ENCODE measurements around the gene FZD7.

FZD7 gene

GRCh38 chr2:202025816-202026215 is 7.8 kb upstream of the FZD7 start:
- no peak overlapping the region for H3K4me3 ChIP-seq (replicated peaks; ENCODE audit: insufficient read depth, low read length)
- H3K27me3 ChIP-seq (ENCODE audit: insufficient read depth, poor library complexity, severe bottlenecking) = no peaks in the 10 kb centered on the region
- TF ChIP-seq GABPA (IDR thresholded peaks at IDR 0.05; ENCODE audit: low read depth) (no peak), POLR2AphosphoS5 (IDR thresholded peaks at IDR 0.05; ENCODE audit: low read depth) (no peak), SPI1 (IDR thresholded peaks at IDR 0.05; ENCODE audit: borderline replicate concordance, low read depth) (no peak)
- TF ChIP-seq, protein P1, sequence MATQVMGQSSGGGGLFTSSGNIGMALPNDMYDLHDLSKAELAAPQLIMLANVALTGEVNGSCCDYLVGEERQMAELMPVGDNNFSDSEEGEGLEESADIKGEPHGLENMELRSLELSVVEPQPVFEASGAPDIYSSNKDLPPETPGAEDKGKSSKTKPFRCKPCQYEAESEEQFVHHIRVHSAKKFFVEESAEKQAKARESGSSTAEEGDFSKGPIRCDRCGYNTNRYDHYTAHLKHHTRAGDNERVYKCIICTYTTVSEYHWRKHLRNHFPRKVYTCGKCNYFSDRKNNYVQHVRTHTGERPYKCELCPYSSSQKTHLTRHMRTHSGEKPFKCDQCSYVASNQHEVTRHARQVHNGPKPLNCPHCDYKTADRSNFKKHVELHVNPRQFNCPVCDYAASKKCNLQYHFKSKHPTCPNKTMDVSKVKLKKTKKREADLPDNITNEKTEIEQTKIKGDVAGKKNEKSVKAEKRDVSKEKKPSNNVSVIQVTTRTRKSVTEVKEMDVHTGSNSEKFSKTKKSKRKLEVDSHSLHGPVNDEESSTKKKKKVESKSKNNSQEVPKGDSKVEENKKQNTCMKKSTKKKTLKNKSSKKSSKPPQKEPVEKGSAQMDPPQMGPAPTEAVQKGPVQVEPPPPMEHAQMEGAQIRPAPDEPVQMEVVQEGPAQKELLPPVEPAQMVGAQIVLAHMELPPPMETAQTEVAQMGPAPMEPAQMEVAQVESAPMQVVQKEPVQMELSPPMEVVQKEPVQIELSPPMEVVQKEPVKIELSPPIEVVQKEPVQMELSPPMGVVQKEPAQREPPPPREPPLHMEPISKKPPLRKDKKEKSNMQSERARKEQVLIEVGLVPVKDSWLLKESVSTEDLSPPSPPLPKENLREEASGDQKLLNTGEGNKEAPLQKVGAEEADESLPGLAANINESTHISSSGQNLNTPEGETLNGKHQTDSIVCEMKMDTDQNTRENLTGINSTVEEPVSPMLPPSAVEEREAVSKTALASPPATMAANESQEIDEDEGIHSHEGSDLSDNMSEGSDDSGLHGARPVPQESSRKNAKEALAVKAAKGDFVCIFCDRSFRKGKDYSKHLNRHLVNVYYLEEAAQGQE (IDR thresholded peaks at IDR 0.05; ENCODE audit: insufficient replicate concordance, low read depth) = no peak
- TF ChIP-seq, protein P2, sequence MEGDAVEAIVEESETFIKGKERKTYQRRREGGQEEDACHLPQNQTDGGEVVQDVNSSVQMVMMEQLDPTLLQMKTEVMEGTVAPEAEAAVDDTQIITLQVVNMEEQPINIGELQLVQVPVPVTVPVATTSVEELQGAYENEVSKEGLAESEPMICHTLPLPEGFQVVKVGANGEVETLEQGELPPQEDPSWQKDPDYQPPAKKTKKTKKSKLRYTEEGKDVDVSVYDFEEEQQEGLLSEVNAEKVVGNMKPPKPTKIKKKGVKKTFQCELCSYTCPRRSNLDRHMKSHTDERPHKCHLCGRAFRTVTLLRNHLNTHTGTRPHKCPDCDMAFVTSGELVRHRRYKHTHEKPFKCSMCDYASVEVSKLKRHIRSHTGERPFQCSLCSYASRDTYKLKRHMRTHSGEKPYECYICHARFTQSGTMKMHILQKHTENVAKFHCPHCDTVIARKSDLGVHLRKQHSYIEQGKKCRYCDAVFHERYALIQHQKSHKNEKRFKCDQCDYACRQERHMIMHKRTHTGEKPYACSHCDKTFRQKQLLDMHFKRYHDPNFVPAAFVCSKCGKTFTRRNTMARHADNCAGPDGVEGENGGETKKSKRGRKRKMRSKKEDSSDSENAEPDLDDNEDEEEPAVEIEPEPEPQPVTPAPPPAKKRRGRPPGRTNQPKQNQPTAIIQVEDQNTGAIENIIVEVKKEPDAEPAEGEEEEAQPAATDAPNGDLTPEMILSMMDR (IDR thresholded peaks at IDR 0.05; ENCODE audit: insufficient read depth, low read length) = no peak
- H3K27ac ChIP-seq (replicated peaks) = no peak overlapping the region
- no peak for DNase-seq (ENCODE audit: low read depth in 1 of 2, low spot score in 1 of 2)

DNA sequence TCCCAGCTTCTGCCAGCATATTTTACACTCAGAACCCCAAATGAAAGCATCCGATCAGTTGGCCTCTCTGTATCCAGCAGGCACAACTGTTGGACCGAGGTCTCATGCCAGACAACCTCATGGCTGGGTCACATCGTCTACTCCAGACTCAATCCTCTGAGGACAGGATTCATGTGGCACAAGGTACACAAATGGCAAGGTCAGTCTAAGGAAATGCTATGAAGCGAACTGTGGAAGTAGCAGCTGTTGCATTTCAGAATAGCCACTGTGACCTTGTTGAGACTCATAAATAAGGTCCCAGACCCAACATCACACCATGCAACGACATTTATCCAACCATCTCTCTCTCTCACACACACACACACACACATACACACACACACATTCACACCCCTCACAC is 7.1 kb upstream of the FZD7 start:
- Histone ChIP-seq H3K27me3 (ENCODE audit: insufficient read depth, poor library complexity, severe bottlenecking) (no peaks in the 10 kb centered on the region), H3K27ac (replicated peaks) (no peak overlapping the region), H3K4me3 (replicated peaks; ENCODE audit: insufficient read depth, low read length) (no peak overlapping the region)
- DNase-seq (ENCODE audit: low read depth in 1 of 2, low spot score in 1 of 2) = no peak
- TF ChIP-seq SPI1 (IDR thresholded peaks at IDR 0.05; ENCODE audit: borderline replicate concordance, low read depth) (no peak), GABPA (IDR thresholded peaks at IDR 0.05; ENCODE audit: low read depth) (no peak), POLR2AphosphoS5 (IDR thresholded peaks at IDR 0.05; ENCODE audit: low read depth) (no peak)
- TF ChIP-seq, protein P2 (IDR thresholded peaks at IDR 0.05; ENCODE audit: insufficient read depth, low read length) = no peak
- TF ChIP-seq, protein P1 (IDR thresholded peaks at IDR 0.05; ENCODE audit: insufficient replicate concordance, low read depth) = no peak

DNA sequence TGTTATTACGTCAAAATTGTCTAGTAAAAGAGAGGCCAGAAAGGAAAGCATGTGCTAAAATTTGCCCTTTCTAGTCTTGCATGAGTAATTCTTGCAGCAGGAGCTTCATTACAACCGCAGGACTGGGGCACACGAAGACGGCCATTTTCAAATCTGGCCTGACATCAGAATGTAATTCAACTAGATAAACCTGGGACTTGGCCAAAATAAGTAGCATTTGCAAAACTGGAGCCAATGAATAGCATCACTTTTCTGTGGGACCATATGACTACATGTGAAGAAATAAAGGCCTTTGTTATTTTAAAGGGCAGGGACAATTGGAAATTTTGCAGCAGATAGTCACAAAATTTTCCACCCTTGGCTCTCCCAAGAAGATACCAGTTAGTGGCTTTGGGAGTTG is 3.0 kb upstream of the FZD7 start:
- no peak overlapping the region for H3K27ac ChIP-seq (replicated peaks)
- H3K4me3 ChIP-seq (replicated peaks; ENCODE audit: insufficient read depth, low read length) = no peak overlapping the region
- peaks cover 8% of the 10 kb centered on the region for H3K27me3 ChIP-seq (ENCODE audit: insufficient read depth, poor library complexity, severe bottlenecking)
- no peak for TF ChIP-seq GABPA (IDR thresholded peaks at IDR 0.05; ENCODE audit: low read depth)
- TF ChIP-seq SPI1 (IDR thresholded peaks at IDR 0.05; ENCODE audit: borderline replicate concordance, low read depth) = no peak
- TF ChIP-seq POLR2AphosphoS5 (IDR thresholded peaks at IDR 0.05; ENCODE audit: low read depth) = no peak
- TF ChIP-seq, protein P1 (IDR thresholded peaks at IDR 0.05; ENCODE audit: insufficient replicate concordance, low read depth) = no peak
- TF ChIP-seq, protein P2 (IDR thresholded peaks at IDR 0.05; ENCODE audit: insufficient read depth, low read length) = no peak
- DNase-seq (ENCODE audit: low read depth in 1 of 2, low spot score in 1 of 2) = no peak

All from HL-60 (cell line).